ENCODE data around the gene LINGO4. TPM values are rescaled to one million over a fixed set of nuclear protein-coding genes. Genes with fewer than 3 reads are reported as not detected.
A peak's percentile ranks its signal among the peaks of the same experiment; 100 is the strongest.

The LINGO4 gene
- total and polyA plus RNA-seq, 7 donors = 0.36 to 18.2 (median 4.6) TPM

- Histone ChIP-seq H3K36me3 (ENCODE audit: insufficient read depth in 1 of 2, low read depth in 1 of 2) (no peaks in the 10 kb centered on the region), H3K27ac (no peak overlapping the region), H3K27me3 (ENCODE audit: insufficient read depth in 3 of 3, low read length in 2 of 3) (peaks cover 0 to 28% (median 17%) of the 10 kb centered on the region in 3 donors), H3K4me1 (peaks cover 10% of the 10 kb centered on the region), H3K9me3 (no peaks in the 10 kb centered on the region), H3K4me3 (no peak overlapping the region)
- DNase-seq (peak in 1 of 2 donors; percentile 35), ATAC-seq (no peak)
- TF ChIP-seq CTCF (IDR thresholded peaks at IDR 0.05) = no peak
- WGBS, 3 donors = 73 to 81% (median 81%) methylated on average over 3 of the region's 3 CpGs
- intact Hi-C loops (cut with DNase I) = loop anchor here (5.0 to 10.0 kb wide), 8 partner anchors 45 to 372 kb away; partner anchors contain the start of genes MRPL9 (in 2 of the 2), TDRKH (in 1 of the 2) and TUFT1 (in 1 of the 2)
Measured at GRCh38 chr1:151837197-151837596, 32.0 kb upstream of the LINGO4 start.

GRCh38 chr1:151835596-151835995 lies 30.4 kb upstream of the LINGO4 start:
- Histone ChIP-seq H3K4me1 (peaks cover 13% of the 10 kb centered on the region), H3K4me3 (no peak overlapping the region), H3K27ac (no peak overlapping the region), H3K36me3 (ENCODE audit: insufficient read depth in 1 of 2, low read depth in 1 of 2) (no peaks in the 10 kb centered on the region), H3K9me3 (no peaks in the 10 kb centered on the region), H3K27me3 (ENCODE audit: insufficient read depth in 3 of 3, low read length in 2 of 3) (peaks cover 0 to 28% (median 17%) of the 10 kb centered on the region in 3 donors)
- 96 to 100% (median 97%) methylated on average over 7 of the region's 7 CpGs for WGBS, 3 donors
- ATAC-seq = no peak
- TF ChIP-seq CTCF (IDR thresholded peaks at IDR 0.05) = no peak
- DNase-seq = peak in 1 of 2 donors; percentile 21
- intact Hi-C loops (cut with DNase I) = loop anchor here (5.0 to 10.0 kb wide), 8 partner anchors 43 to 371 kb away; partner anchors contain the start of genes MRPL9 (in 2 of the 2), TDRKH (in 1 of the 2) and TUFT1 (in 1 of the 2)

- H3K36me3 ChIP-seq (ENCODE audit: insufficient read depth in 1 of 2, low read depth in 1 of 2) = no peaks in the 10 kb centered on the region
- no peaks in the 10 kb centered on the region for H3K9me3 ChIP-seq
- H3K4me3 ChIP-seq = no peak overlapping the region
- intact Hi-C loops (cut with DNase I) = loop anchor here in 1 of 2 donors (10.0 kb wide), 3 partner anchors 69 to 369 kb away; partner anchors contain the start of gene MRPL9
- 64 to 87% (median 78%) methylated on average over 3 of the region's 3 CpGs for WGBS, 3 donors
- ATAC-seq (no peak), DNase-seq (peak in 1 of 2 donors; percentile 44)
- H3K27ac ChIP-seq = no peak overlapping the region
- TF ChIP-seq CTCF (IDR thresholded peaks at IDR 0.05) = no peak
- peaks cover 0 to 20% (median 13%) of the 10 kb centered on the region in 3 donors for H3K27me3 ChIP-seq (ENCODE audit: insufficient read depth in 3 of 3, low read length in 2 of 3)
- H3K4me1 ChIP-seq = peaks cover 25% of the 10 kb centered on the region
Measured at GRCh38 chr1:151834239-151834638, 29.0 kb upstream of the LINGO4 start.

GRCh38 chr1:151833172-151833900 lies 28.1 kb upstream of the LINGO4 start:
- H3K9me3 ChIP-seq = no peaks in the 10 kb centered on the region
- intact Hi-C loops (cut with DNase I) = loop anchor here in 1 of 2 donors (10.0 kb wide), 3 partner anchors 69 to 369 kb away; partner anchors contain the start of gene MRPL9
- peak overlapping the region; percentile 96 for H3K27ac ChIP-seq
- peaks cover 32% of the 10 kb centered on the region for H3K4me1 ChIP-seq
- no peaks in the 10 kb centered on the region for H3K36me3 ChIP-seq (ENCODE audit: insufficient read depth in 1 of 2, low read depth in 1 of 2)
- ATAC-seq = no peak
- H3K27me3 ChIP-seq (ENCODE audit: insufficient read depth in 3 of 3, low read length in 2 of 3) = peaks cover 0 to 10% (median 6%) of the 10 kb centered on the region in 3 donors
- 75 to 90% (median 76%) methylated on average over 8 of the region's 8 CpGs for WGBS, 3 donors
- DNase-seq = no peak
- no peak overlapping the region for H3K4me3 ChIP-seq
- TF ChIP-seq CTCF (IDR thresholded peaks at IDR 0.05) = no peak
